ENCODE results near the gene VWDE. TPM values are rescaled to one million over a fixed set of nuclear protein-coding genes. Genes with fewer than 3 reads are reported as not detected.

Gene VWDE
- total and polyA plus RNA-seq, 10 of the 15 experiments (the other 5 are each of a cell fraction or from before 2014, with no cell fraction given): 0.74 to 2.1 (median 1.3) TPM

DNA sequence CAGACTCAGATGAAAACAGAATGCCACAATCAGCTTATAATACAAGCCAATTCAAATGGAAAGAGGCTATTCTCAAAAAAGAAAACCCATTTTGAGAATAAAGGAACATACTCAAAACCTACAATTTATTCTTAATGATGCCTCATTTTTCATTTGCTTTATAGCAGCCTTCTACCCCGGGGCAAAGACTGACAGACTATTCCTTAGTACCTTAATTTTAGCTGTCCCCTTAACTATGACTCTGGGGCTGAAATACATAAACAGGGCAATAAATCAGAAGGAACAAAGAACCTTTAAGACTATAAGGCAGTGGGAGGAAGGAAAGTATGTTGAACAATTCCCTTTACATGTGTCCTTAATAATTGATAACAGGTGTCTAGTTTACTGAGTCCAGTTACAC is 115.8 kb downstream of the VWDE start (continued):
- TF ChIP-seq PAX5 (IDR thresholded peaks at IDR 0.05; ENCODE audit: borderline replicate concordance, low read depth, low read length): no peak
- no peak for TF ChIP-seq YBX1 (IDR thresholded peaks at IDR 0.05)
- no peak for TF ChIP-seq ZNF207 (IDR thresholded peaks at IDR 0.05; ENCODE audit: borderline replicate concordance)

DNA sequence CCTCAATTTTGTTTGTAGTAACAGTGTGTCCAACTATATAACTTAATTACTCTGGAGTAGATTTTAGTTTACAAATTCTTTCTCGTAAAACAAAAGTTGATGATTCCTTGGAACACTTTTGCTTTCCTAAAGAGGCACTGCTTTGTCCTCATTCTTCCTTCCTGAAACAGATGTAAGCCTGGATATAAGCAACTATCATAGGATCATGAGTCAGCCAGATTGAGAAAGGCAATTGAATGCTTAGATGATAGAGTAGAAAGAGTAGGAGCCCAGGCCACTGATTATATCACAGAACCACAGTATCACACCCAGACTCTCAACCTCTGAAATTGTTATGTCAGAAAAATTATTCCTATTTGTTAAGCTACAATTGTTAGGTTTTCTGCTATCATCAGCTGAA is 122.6 kb downstream of the VWDE start:
- no peaks in the 10 kb centered on the region; a peak in 1 of 4 replicates for H3K27me3 ChIP-seq (replicated peaks in 1 of 2; ENCODE audit: control insufficient read depth in 2 of 2, insufficient read depth in 2 of 2, low read length in 1 of 2)
- H3K4me2 ChIP-seq (ENCODE audit: control insufficient read depth, insufficient read depth): no peak overlapping the region
- ChIA-PET SMC1A (ENCODE audit: uncharacterized antibody, unreplicated experiment) (no interaction called here), RAD21 (ENCODE audit: unreplicated experiment) (no interaction called here), POLR2A (no interaction called here), CTCF (no interaction called here)
- H4K20me1 ChIP-seq (ENCODE audit: control insufficient read depth, insufficient read depth): no peaks in the 10 kb centered on the region
- H3K27ac ChIP-seq (ENCODE audit: control insufficient read depth, insufficient read depth): no peak overlapping the region
- in situ Hi-C loops (cut with MboI) (no loop called here), intact Hi-C loops (cut with micrococcal nuclease; ENCODE audit: unreplicated experiment) (no loop called here)
- H3K36me3 ChIP-seq (ENCODE audit: control insufficient read depth in 2 of 2, insufficient read depth in 2 of 2, low read length in 1 of 2): no peaks in the 10 kb centered on the region
- no peak for TF ChIP-seq CREM (IDR thresholded peaks at IDR 0.05; ENCODE audit: low read depth)
- TF ChIP-seq MTA2 (IDR thresholded peaks at IDR 0.05; ENCODE audit: low read depth): no peak
- TF ChIP-seq SPI1 (IDR thresholded peaks at IDR 0.05; ENCODE audit: borderline replicate concordance, insufficient read depth, low read depth, low read length): no peak
- TF ChIP-seq POU2F2 (IDR thresholded peaks at IDR 0.05; ENCODE audit: borderline replicate concordance, low read depth, low read length): no peak
- TF ChIP-seq RAD21 (IDR thresholded peaks at IDR 0.05; ENCODE audit: insufficient read depth, low read depth, low read length): no peak
- TF ChIP-seq FOXK2 (IDR thresholded peaks at IDR 0.05): no peak
- TF ChIP-seq, protein P1, sequence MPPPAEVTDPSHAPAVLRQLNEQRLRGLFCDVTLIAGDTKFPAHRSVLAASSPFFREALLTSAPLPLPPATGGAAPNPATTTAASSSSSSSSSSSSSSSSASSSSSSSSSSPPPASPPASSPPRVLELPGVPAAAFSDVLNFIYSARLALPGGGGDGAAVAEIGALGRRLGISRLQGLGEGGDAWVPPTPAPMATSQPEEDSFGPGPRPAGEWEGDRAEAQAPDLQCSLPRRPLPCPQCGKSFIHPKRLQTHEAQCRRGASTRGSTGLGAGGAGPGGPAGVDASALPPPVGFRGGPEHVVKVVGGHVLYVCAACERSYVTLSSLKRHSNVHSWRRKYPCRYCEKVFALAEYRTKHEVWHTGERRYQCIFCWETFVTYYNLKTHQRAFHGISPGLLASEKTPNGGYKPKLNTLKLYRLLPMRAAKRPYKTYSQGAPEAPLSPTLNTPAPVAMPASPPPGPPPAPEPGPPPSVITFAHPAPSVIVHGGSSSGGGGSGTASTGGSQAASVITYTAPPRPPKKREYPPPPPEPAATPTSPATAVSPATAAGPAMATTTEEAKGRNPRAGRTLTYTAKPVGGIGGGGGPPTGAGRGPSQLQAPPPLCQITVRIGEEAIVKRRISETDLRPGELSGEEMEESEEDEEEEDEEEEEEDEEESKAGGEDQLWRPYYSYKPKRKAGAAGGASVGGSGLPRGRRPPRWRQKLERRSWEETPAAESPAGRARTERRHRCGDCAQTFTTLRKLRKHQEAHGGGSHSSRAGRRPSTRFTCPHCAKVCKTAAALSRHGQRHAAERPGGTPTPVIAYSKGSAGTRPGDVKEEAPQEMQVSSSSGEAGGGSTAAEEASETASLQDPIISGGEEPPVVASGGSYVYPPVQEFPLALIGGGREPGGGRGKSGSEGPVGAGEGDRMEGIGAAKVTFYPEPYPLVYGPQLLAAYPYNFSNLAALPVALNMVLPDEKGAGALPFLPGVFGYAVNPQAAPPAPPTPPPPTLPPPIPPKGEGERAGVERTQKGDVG (CRISPR knock-in tag; IDR thresholded peaks at IDR 0.05): no peak
- no peak for TF ChIP-seq SREBF2 (IDR thresholded peaks at IDR 0.05; ENCODE audit: low read length)
- TF ChIP-seq, protein P2, sequence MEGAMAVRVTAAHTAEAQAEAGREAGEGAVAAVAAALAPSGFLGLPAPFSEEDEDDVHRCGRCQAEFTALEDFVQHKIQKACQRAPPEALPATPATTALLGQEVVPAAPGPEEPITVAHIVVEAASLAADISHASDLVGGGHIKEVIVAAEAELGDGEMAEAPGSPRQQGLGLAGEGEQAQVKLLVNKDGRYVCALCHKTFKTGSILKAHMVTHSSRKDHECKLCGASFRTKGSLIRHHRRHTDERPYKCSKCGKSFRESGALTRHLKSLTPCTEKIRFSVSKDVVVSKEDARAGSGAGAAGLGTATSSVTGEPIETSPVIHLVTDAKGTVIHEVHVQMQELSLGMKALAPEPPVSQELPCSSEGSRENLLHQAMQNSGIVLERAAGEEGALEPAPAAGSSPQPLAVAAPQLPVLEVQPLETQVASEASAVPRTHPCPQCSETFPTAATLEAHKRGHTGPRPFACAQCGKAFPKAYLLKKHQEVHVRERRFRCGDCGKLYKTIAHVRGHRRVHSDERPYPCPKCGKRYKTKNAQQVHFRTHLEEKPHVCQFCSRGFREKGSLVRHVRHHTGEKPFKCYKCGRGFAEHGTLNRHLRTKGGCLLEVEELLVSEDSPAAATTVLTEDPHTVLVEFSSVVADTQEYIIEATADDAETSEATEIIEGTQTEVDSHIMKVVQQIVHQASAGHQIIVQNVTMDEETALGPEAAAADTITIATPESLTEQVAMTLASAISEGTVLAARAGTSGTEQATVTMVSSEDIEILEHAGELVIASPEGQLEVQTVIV (IDR thresholded peaks at IDR 0.05; ENCODE audit: borderline replicate concordance, partially characterized antibody): no peak
- no peak for TF ChIP-seq ETV6 (conservative IDR thresholded peaks at IDR 0.05 in 1 of 2, IDR thresholded peaks at IDR 0.05 in 1 of 2; ENCODE audit: borderline replicate concordance in 1 of 2, low read depth in 1 of 2)
- TF ChIP-seq, protein P3, sequence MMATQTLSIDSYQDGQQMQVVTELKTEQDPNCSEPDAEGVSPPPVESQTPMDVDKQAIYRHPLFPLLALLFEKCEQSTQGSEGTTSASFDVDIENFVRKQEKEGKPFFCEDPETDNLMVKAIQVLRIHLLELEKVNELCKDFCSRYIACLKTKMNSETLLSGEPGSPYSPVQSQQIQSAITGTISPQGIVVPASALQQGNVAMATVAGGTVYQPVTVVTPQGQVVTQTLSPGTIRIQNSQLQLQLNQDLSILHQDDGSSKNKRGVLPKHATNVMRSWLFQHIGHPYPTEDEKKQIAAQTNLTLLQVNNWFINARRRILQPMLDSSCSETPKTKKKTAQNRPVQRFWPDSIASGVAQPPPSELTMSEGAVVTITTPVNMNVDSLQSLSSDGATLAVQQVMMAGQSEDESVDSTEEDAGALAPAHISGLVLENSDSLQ (IDR thresholded peaks at IDR 0.05): no peak
- no peak for FAIRE-seq
- no peak overlapping the region for H3K4me3 ChIP-seq
- H3K9ac ChIP-seq (ENCODE audit: control insufficient read depth, insufficient read depth, low read length): no peak overlapping the region
- H3K9me3 ChIP-seq (replicated peaks; ENCODE audit: control insufficient read depth, insufficient read depth, low read length): no peaks in the 10 kb centered on the region
- ATAC-seq: no peak
- DNase-seq (ENCODE audit: low read depth, low spot score): no peak
- no peak overlapping the region for H2AFZ ChIP-seq (ENCODE audit: control insufficient read depth, low read depth, low read length)
- WGBS (ENCODE audit: insufficient coverage, insufficient replicate concordance, low lambda C conversion rate, missing lambda C conversion rate): 0% methylated on average over 1 of the region's 1 CpG
- BruUV-seq (replicated peaks): no TSS peak
- H3K79me2 ChIP-seq (ENCODE audit: control insufficient read depth, insufficient read depth, low read length): no peaks in the 10 kb centered on the region
- no peaks in the 10 kb centered on the region for H3K4me1 ChIP-seq (ENCODE audit: control insufficient read depth, insufficient read depth, low read length)

All from GM12878 (cell line).